Spinal cord (tissue), 4 donors: ENCODE data around the gene GOLGA6L26. TPM values are rescaled to one million over a fixed set of nuclear protein-coding genes. Genes with fewer than 3 reads are reported as not detected.

ENCODE experiments used
- polyA plus RNA-seq, 2 donors: library from polyadenylated mRNA; unstranded; fragments of 120-200 nt; gene quantifications; one replicate each; pipeline ENCODE4 v1.2.1, GENCODE V29; 2013; ENCODE audit not compliant: insufficient read length in 2 of 2
- small RNA-seq: library from RNA; depleted of rRNA; stranded (forward); fragments of <200 nt; gene quantifications from one replicate; pipeline ENCODE3, GENCODE V24; 2014; ENCODE audit warnings: low replicate concordance
- total RNA-seq, 2 donors: library from RNA; depleted of rRNA in 1 of 2; stranded (reverse); fragments of 120-200 nt in 1 of 2; fragments of >200 nt in 1 of 2; gene quantifications; one replicate each; pipeline versions ENCODE4 v1.2.3 to v1.2.4, GENCODE V29; 2013 to 2014

Gene GOLGA6L26
- total and polyA plus RNA-seq, 4 donors = not detected

Small RNAs within 50 kb of the gene (small RNA-seq; reads per million reads assigned to genes)
- not detected for gene RN7SL536P

Other genes with a start within 250 kb of the GOLGA6L26 start
- not detected for gene GOLGA6L1, start 197.4 kb downstream of the GOLGA6L26 start, total RNA-seq
- not detected for gene GOLGA6L1, start 197.4 kb downstream of the GOLGA6L26 start, polyA plus RNA-seq
- gene GOLGA8S, start 20.6 kb upstream of the GOLGA6L26 start, total RNA-seq = 1 to 10 TPM in 1 of 2 donors, under 1 TPM in 1; 0.39 to 1.1 TPM
- gene GOLGA8S, start 20.6 kb upstream of the GOLGA6L26 start, polyA plus RNA-seq = 1 to 10 TPM; 1.1 to 1.6 TPM
- not detected for gene GOLGA6L2, start 113.0 kb upstream of the GOLGA6L26 start, total RNA-seq
- gene GOLGA6L2, start 113.0 kb upstream of the GOLGA6L26 start, polyA plus RNA-seq = under 1 TPM; 0.35 to 0.60 TPM
- gene MKRN3, start 231.5 kb upstream of the GOLGA6L26 start, total RNA-seq = 10 to 100 TPM in 1 of 2 donors, 1 to 10 TPM in 1; 7.4 to 15.6 TPM
- gene MKRN3, start 231.5 kb upstream of the GOLGA6L26 start, polyA plus RNA-seq = 10 to 100 TPM; 16.8 to 17.6 TPM